ENCODE results near the gene RPL13A. TPM values are rescaled to one million over a fixed set of nuclear protein-coding genes. Genes with fewer than 3 reads are reported as not detected.

Gene RPL13A
- total and polyA plus RNA-seq, 2 of the 4 experiments (the other 2 are of a cell fraction), result 1,477 to 2,069 TPM

- H2AFZ ChIP-seq (replicated peaks; ENCODE audit: low read length, poor library complexity), result peak overlapping the region; percentile 87
- dilution Hi-C loops (cut with HindIII; ENCODE audit: low sequenced_read_pairs, unreplicated experiment), result no loop called here
Measured at GRCh38 chr19:49442354-49442753, 45.1 kb upstream of the RPL13A start.

More at GRCh38 chr19:49442354-49442753, 45.1 kb upstream of the RPL13A start:
- BruUV-seq (replicated peaks), result no TSS peak
- Histone ChIP-seq H2AK5ac (ENCODE audit: low read depth, low read length) (no peak overlapping the region), H2BK20ac (ENCODE audit: low read depth, low read length) (no peak overlapping the region), H3K27me3 (ENCODE audit: control insufficient read depth, insufficient read depth, low read length) (peaks cover 49% of the 10 kb centered on the region), H3K18ac (ENCODE audit: low read depth, low read length) (no peak overlapping the region), H3K14ac (replicated peaks; ENCODE audit: low read depth, low read length) (no peak overlapping the region), H3K9me1 (ENCODE audit: insufficient read depth, low read length) (peaks cover 3% of the 10 kb centered on the region; the same call in 1 of the 2 replicates), H2BK120ac (ENCODE audit: low read depth, low read length) (no peak overlapping the region), H3K4ac (ENCODE audit: low read depth, low read length) (no peak overlapping the region), H3K4me1 (ENCODE audit: control insufficient read depth, insufficient read depth, low read length) (no peaks in the 10 kb centered on the region), H3K23ac (ENCODE audit: low read depth, low read length) (no peak overlapping the region), H4K5ac (ENCODE audit: low read depth, low read length) (no peak overlapping the region), H2AK9ac (replicated peaks; ENCODE audit: low read depth, low read length, poor library complexity) (no peak overlapping the region), H4K91ac (ENCODE audit: insufficient read depth, low read depth, low read length) (no peak overlapping the region), H3K79me1 (ENCODE audit: low read depth in 1 of 2, low read length in 2 of 2) (no peaks in the 10 kb centered on the region), H3K36me3 (ENCODE audit: control insufficient read depth, insufficient read depth, low read length) (peaks cover 4% of the 10 kb centered on the region; the same call in 1 of the 2 replicates), H3K9ac (ENCODE audit: low read depth, low read length) (no peak overlapping the region), H3K56ac (ENCODE audit: extremely low read depth, insufficient read depth, low read length) (no peak overlapping the region), H3K4me2 (ENCODE audit: low read depth, low read length) (peak overlapping the region; percentile 34), H3K4me3 (ENCODE audit: insufficient read depth, low read depth, low read length) (no peak overlapping the region; the same call in none of the 2 replicates), H3K27ac (ENCODE audit: insufficient read depth, low read length) (no peak overlapping the region), H2BK15ac (ENCODE audit: low read depth, low read length) (no peak overlapping the region; the same call in 2 of the 3 replicates), H2BK5ac (ENCODE audit: low read depth, low read length, poor library complexity, severe bottlenecking) (no peak overlapping the region), H4K20me1 (ENCODE audit: insufficient read depth, low read length) (peaks cover 3% of the 10 kb centered on the region; the same call in 1 of the 2 replicates), H3K9me3 (ENCODE audit: control insufficient read depth, insufficient read depth, low read length) (no peaks in the 10 kb centered on the region), H4K8ac (ENCODE audit: low read depth in 2 of 2, low read length in 2 of 2) (no peak overlapping the region)
- 8% methylated on average over 6 of the region's 11 CpGs; no CpG with 5 or more reads in 1 of the 2 experiments for WGBS, 2 experiments (ENCODE audit: extremely low coverage in 2 of 2, insufficient read length in 1 of 2)
- intact Hi-C loops (cut with micrococcal nuclease), result no loop called here
- CTCF ChIA-PET, result interaction anchor here (0.6 kb wide), 1 partner anchor 177 kb away, joined by 3 read pairs; no protein-coding TSS in a partner anchor
- no peak for ATAC-seq (ENCODE audit: low read depth)
- TF ChIP-seq CHD1 (IDR thresholded peaks at IDR 0.05; ENCODE audit: low read depth, low read length) (no peak), FOS (IDR thresholded peaks at IDR 0.05; ENCODE audit: low read depth, low read length) (no peak), RAD21 (IDR thresholded peaks at IDR 0.05; ENCODE audit: low read length) (no peak), RCOR1 (IDR thresholded peaks at IDR 0.05; ENCODE audit: insufficient replicate concordance, low read length) (no peak), NFE2L2 (IDR thresholded peaks at IDR 0.05; ENCODE audit: low read depth, low read length) (no peak), POLR2A (IDR thresholded peaks at IDR 0.05; ENCODE audit: low read depth, low read length) (no peak), MAZ (IDR thresholded peaks at IDR 0.05; ENCODE audit: borderline replicate concordance, low read depth, low read length) (no peak), MAFK (IDR thresholded peaks at IDR 0.05; ENCODE audit: low read depth, low read length) (no peak), BHLHE40 (IDR thresholded peaks at IDR 0.05; ENCODE audit: low read depth, low read length) (no peak), MXI1 (IDR thresholded peaks at IDR 0.05; ENCODE audit: borderline replicate concordance, low read depth, low read length) (no peak), CEBPB (IDR thresholded peaks at IDR 0.05; ENCODE audit: low read depth, low read length) (no peak), USF2 (IDR thresholded peaks at IDR 0.05; ENCODE audit: low read depth, low read length) (no peak), RFX5 (IDR thresholded peaks at IDR 0.05; ENCODE audit: low read depth, low read length) (no peak), SMC3 (IDR thresholded peaks at IDR 0.05; ENCODE audit: low read depth, low read length) (no peak), ELK1 (IDR thresholded peaks at IDR 0.05; ENCODE audit: borderline replicate concordance, low read depth, low read length) (no peak), CTCF (conservative IDR thresholded peaks at IDR 0.05; ENCODE audit: low read depth, low read length) (no peak)
- no peak for DNase-seq
- POLR2A ChIA-PET (ENCODE audit: unreplicated experiment), result no interaction called here
- in situ Hi-C loops (cut with MboI; ENCODE audit: low sequenced_read_pairs), result loop anchor here (10.0 kb wide), 1 partner anchor 48 kb away; no protein-coding TSS in a partner anchor
